Measurements from ENCODE around the gene TSSK6.

The TSSK6 gene

GRCh38 chr19:19492026-19492610 lies 23.2 kb downstream of the TSSK6 start:
- H3K9ac ChIP-seq (ENCODE audit: low read length) = no peak overlapping the region
- H3K36me3 ChIP-seq (ENCODE audit: low read length) = no peaks in the 10 kb centered on the region; the same call in 1 of the 2 replicates
- no peaks in the 10 kb centered on the region for H3K27me3 ChIP-seq (ENCODE audit: low read length)
- H3K27ac ChIP-seq (ENCODE audit: low read depth, low read length) = no peak overlapping the region
- H3K4me2 ChIP-seq (ENCODE audit: low read depth, low read length, poor library complexity, severe bottlenecking) = no peak overlapping the region
- peaks cover 17% of the 10 kb centered on the region for H3F3A ChIP-seq (ENCODE audit: insufficient read depth)
- TF ChIP-seq EZH2phosphoT487 (conservative IDR thresholded peaks at IDR 0.05; ENCODE audit: low read length) (no peak), CTCF (IDR thresholded peaks at IDR 0.05; ENCODE audit: insufficient read depth, low read length, poor library complexity, severe bottlenecking) (no peak)
- peaks cover 28% of the 10 kb centered on the region for H3K79me2 ChIP-seq (ENCODE audit: insufficient read depth, low read length)
- no peak overlapping the region for H3K4me3 ChIP-seq (ENCODE audit: insufficient read depth, low read length, poor library complexity, severe bottlenecking)
- no peaks in the 10 kb centered on the region for H4K20me1 ChIP-seq (ENCODE audit: low read depth, low read length)
- H3K9me3 ChIP-seq (ENCODE audit: insufficient read depth, low read length) = no peaks in the 10 kb centered on the region
- H2AFZ ChIP-seq (ENCODE audit: low read depth, low read length, severe bottlenecking) = no peak overlapping the region
- no peaks in the 10 kb centered on the region for H3K9me2 ChIP-seq (replicated peaks; ENCODE audit: insufficient read depth, low read length)

- Histone ChIP-seq H4K20me1 (ENCODE audit: low read depth, low read length) (no peaks in the 10 kb centered on the region), H3K79me2 (ENCODE audit: insufficient read depth, low read length) (peaks cover 30% of the 10 kb centered on the region), H3K36me3 (ENCODE audit: low read length) (no peaks in the 10 kb centered on the region; the same call in 1 of the 2 replicates)
These were observed 23.9 kb downstream of the TSSK6 start for GRCh38 chr19:19491321-19492025.

GRCh38 chr19:19490214-19490968 lies 25.0 kb downstream of the TSSK6 start:
- H3F3A ChIP-seq (ENCODE audit: insufficient read depth) = peaks cover 17% of the 10 kb centered on the region
- H3K4me2 ChIP-seq (ENCODE audit: low read depth, low read length, poor library complexity, severe bottlenecking) = peak overlapping the region; percentile 14
- peaks cover 41% of the 10 kb centered on the region for H3K79me2 ChIP-seq (ENCODE audit: insufficient read depth, low read length)
- no peak overlapping the region for H3K4me3 ChIP-seq (ENCODE audit: insufficient read depth, low read length, poor library complexity, severe bottlenecking)
- no peak overlapping the region for H3K9ac ChIP-seq (ENCODE audit: low read length)
- H4K20me1 ChIP-seq (ENCODE audit: low read depth, low read length) = no peaks in the 10 kb centered on the region
- TF ChIP-seq CTCF (IDR thresholded peaks at IDR 0.05; ENCODE audit: insufficient read depth, low read length, poor library complexity, severe bottlenecking) (peak; percentile 87), EZH2phosphoT487 (conservative IDR thresholded peaks at IDR 0.05; ENCODE audit: low read length) (no peak)
- peak overlapping the region; percentile 71 for H3K27ac ChIP-seq (ENCODE audit: low read depth, low read length)
- no peaks in the 10 kb centered on the region for H3K9me2 ChIP-seq (replicated peaks; ENCODE audit: insufficient read depth, low read length)
- no peaks in the 10 kb centered on the region for H3K27me3 ChIP-seq (ENCODE audit: low read length)
- H2AFZ ChIP-seq (ENCODE audit: low read depth, low read length, severe bottlenecking) = no peak overlapping the region
- no peaks in the 10 kb centered on the region for H3K9me3 ChIP-seq (ENCODE audit: insufficient read depth, low read length)
- H3K36me3 ChIP-seq (ENCODE audit: low read length) = no peaks in the 10 kb centered on the region

More at GRCh38 chr19:19491321-19492025, 23.9 kb downstream of the TSSK6 start:
- Histone ChIP-seq H3K9me2 (replicated peaks; ENCODE audit: insufficient read depth, low read length) (no peaks in the 10 kb centered on the region), H3K27ac (ENCODE audit: low read depth, low read length) (no peak overlapping the region), H3K9ac (ENCODE audit: low read length) (no peak overlapping the region), H3K4me3 (ENCODE audit: insufficient read depth, low read length, poor library complexity, severe bottlenecking) (no peak overlapping the region), H2AFZ (ENCODE audit: low read depth, low read length, severe bottlenecking) (no peak overlapping the region), H3K27me3 (ENCODE audit: low read length) (no peaks in the 10 kb centered on the region), H3K4me2 (ENCODE audit: low read depth, low read length, poor library complexity, severe bottlenecking) (no peak overlapping the region), H3F3A (ENCODE audit: insufficient read depth) (peaks cover 17% of the 10 kb centered on the region), H3K9me3 (ENCODE audit: insufficient read depth, low read length) (no peaks in the 10 kb centered on the region)
- TF ChIP-seq CTCF (IDR thresholded peaks at IDR 0.05; ENCODE audit: insufficient read depth, low read length, poor library complexity, severe bottlenecking) = no peak
- TF ChIP-seq EZH2phosphoT487 (conservative IDR thresholded peaks at IDR 0.05; ENCODE audit: low read length) = no peak

Data from SU-DHL-6 (cell line).